Middle frontal gyrus (tissue), 1 donor: Measurements from ENCODE around the gene HS3ST3B1.

Experiments
- DNase-seq: peaks from one replicate; pipeline ENCODE4 v3.0.0-alpha.2; 2015; ENCODE audit warnings: low spot score; ENCODE audit errors: extremely low spot score

Gene HS3ST3B1

GRCh38 chr17:14320734-14321475 lies 20.0 kb downstream of the HS3ST3B1 start:
- no peak for DNase-seq

DNA sequence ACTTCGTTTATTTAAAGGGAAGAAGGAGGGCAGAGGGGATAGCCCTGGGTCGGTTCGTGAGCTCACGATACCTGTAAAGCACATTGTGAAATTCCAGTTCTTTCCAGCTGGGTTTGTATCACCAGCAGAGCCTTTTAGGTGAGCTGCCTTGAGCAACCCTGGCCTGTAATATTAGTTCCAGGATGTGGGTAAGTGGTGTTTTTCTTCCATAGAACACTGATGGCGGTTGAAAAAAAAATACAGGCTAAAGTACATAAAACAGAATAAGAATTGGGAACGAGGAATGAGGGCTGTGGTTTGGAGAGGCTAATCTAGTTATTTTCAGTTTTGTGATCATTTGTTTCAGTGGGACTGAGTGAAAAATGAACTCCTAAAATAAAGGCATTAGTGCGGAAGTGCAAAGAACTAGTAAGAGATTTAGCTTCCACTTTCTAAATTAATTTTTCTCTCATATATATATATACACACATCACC lies 20.6 kb downstream of the HS3ST3B1 start:
- no peak for DNase-seq

- DNase-seq: no peak
Measured at GRCh38 chr17:14321980-14322776, 21.3 kb downstream of the HS3ST3B1 start.

- no peak for DNase-seq
Measured at GRCh38 chr17:14323522-14323981, 22.7 kb downstream of the HS3ST3B1 start.

DNA sequence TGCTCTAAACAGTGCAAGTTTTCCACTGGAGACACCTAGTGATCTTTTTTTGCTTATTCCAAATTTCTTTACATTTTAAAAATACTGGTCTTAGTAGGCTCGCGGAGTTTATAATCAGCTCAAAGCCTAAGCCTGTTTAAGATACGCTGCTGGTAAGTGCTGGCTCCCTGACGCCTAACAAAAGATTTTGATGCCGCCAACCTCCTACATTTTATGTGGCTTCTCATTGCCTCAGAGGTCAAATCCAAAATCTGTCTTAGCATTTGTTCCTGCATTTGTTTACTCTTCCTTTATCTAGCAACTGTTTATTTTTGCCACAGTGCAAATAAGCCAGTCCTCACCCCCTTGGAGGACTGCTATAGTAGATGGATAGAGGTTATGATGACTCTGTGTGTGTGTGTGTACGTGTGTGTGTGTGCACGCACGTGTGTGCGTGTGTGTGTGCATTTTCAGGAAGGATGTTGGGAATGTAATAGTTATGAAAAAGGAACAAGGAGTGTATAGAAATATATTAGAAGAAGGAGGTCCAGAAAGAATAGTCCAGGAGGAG lies 24.8 kb downstream of the HS3ST3B1 start:
- DNase-seq: no peak

- DNase-seq: no peak
Measured at GRCh38 chr17:14329900-14330491, 29.1 kb downstream of the HS3ST3B1 start.

GRCh38 chr17:14330492-14330962 lies 29.6 kb downstream of the HS3ST3B1 start:
- no peak for DNase-seq

DNA sequence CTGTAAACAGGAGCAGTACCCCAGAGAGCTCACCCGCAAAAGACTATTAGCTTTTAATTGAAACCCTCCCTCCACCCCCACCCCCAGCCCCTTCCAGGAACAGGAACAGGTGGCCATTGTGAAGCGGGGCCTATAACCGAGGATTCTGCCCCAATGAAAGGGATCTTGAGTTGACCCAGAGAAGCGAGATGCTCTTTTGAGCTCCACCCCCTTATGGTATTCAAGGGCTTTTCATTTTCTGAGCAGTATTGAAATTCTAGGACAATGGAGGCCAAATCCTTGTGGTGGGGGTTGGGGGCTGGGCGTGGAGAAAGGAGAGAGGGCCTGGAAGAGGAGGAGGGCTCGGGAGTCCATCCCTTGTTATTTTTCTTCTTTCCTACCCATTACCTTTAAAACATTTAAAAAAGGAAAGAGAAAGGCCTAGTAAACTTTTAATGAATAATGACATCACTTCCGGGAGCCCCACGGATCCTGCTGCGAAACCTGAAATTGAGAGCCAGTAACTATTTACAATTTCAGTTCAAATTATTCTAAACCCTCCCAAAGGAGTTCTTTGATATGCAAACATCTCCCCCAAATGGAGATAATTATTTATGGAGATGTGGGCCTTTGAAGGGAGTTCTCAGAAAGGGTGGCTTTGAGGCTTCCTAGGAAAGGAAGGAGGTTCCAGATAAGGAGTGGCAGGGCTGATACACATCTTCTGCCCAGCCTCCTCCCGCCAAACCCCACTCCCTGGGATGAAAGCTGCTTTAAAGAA lies 30.5 kb downstream of the HS3ST3B1 start:
- DNase-seq: no peak

- no peak for DNase-seq
Measured at GRCh38 chr17:14331982-14332298, 31.1 kb downstream of the HS3ST3B1 start.

DNA sequence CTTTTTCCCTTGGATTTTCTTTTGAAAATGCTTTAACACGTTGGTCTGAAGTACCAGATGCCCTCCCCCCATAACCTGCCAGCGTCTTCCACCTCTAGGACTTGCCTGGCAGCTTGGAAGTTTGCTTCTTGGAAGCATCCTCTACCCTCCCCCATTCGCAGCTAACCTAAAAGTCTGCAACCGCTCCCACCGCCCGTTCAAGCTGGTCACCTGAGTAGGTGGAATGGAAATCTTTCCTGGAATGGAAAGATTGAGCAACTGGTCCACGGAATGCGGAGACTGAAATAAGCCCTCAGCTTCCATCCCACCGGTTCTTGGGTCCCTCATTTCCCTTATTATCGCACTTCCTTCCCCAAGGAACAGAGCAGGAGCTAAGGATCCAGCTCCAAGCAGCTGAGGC lies 31.4 kb downstream of the HS3ST3B1 start:
- no peak for DNase-seq

GRCh38 chr17:14333506-14333905 lies 32.6 kb downstream of the HS3ST3B1 start:
- no peak for DNase-seq

GRCh38 chr17:14334276-14334840 lies 33.5 kb downstream of the HS3ST3B1 start:
- DNase-seq: no peak

DNA sequence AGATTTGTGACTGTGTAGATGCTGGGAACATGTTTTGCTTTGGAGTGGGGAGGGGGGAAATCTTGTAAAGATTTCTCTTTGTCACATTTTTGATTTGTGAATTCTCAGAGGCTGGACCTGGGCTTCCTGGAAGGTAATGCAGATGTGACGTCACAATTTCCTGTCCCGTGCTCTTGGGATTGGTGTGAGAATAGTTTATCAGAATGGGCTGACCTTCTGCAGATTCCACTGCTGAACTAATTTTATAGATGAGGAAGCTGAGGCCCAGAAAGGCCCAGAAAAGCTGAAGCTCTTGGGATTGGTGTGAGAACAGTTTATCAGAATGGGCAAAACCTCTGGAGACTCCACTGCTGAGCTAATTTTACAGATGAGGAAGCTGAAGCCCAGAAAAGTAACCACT lies 34.0 kb downstream of the HS3ST3B1 start:
- no peak for DNase-seq

- no peak for DNase-seq
Measured at GRCh38 chr17:14336418-14336817, 35.5 kb downstream of the HS3ST3B1 start.

GRCh38 chr17:14337596-14338079 lies 36.8 kb downstream of the HS3ST3B1 start:
- no peak for DNase-seq

GRCh38 chr17:14340857-14341754 lies 40.2 kb downstream of the HS3ST3B1 start:
- DNase-seq: no peak

- no peak for DNase-seq
Measured at GRCh38 chr17:14341866-14342265, 41.0 kb downstream of the HS3ST3B1 start.

DNA sequence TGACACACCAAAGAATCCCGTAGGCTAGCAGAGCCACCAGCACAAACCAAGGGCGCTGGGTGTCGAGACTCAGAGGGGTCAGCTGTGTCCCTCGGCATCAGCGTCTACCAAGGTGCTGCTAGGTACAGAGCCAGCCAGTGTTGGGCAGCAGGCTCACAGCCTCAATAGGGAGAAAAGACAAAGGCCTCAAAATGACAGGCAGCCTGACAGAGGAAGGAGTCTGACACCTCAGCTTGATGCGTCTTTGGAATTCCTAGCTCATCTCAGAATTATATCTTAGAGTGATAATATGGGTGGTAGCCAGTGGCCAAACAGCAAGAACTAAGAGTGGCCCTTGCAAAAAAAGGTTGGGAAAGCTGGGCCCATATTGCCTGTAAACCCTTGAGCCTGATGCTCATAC lies 45.9 kb downstream of the HS3ST3B1 start:
- DNase-seq: no peak

DNA sequence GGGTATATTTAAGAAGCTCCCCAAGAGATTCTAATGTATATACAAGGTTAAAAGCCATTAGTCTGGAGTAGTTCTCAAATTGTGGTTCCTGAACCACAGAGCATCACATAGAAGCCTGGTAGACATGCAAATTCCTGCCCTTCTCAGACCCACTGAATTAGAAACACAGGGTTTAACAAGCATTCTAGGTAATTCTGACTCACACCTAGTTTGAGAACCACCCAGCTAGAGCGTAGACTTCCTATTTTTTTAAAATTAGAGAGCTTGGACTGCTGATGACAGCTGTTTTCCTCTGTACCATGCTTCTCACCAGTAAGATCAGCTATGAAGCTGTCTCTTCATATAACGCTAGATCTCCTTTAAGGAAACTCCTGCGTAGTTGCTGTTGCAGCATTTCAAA lies 50.6 kb downstream of the HS3ST3B1 start:
- no peak for DNase-seq

DNA sequence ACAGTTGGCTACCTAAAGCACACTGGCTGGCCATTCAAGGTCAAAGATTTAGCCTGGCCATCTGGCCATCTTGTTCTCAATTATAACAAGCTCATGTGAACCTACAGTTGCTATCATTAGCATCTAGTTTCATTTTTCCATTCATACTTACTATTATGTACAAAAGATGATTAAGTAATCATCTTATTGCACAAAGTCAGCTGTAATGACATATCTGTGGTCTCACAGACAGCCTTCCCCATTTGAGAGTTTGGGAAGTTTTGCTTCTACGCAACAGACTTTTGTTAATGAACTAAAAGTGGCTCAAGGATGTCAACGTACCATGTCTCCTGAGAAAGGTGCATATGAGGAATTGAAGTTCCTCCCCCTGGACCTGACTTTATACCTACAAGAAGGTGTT lies 51.3 kb downstream of the HS3ST3B1 start:
- DNase-seq: no peak
